Thyroid gland (tissue), 4 donors: ENCODE measurements around the gene TMEM167A. TPM values are rescaled to one million over a fixed set of nuclear protein-coding genes. Genes with fewer than 3 reads are reported as not detected.

ENCODE experiments used
- DNase-seq, 2 donors: peaks; one replicate each; pipeline ENCODE4 v3.0.0-alpha.2; 2019
- H3K27ac ChIP-seq, 3 donors: fragments of 200-600 bp; sonication (generic); 1 replicate in 2 of 3; 2 replicates in 1 of 3; pipeline ENCODE4 v1.5.1; 2016 to 2019; ENCODE audit warnings: mild to moderate bottlenecking in 1 of 3, moderate library complexity in 1 of 3
- H3K27me3 ChIP-seq: fragments of 200-600 bp; sonication (generic); one replicate; pipeline ENCODE4 v1.5.1; 2019
- H3K36me3 ChIP-seq, 2 donors: fragments of 200-600 bp; sonication (generic); one replicate each; pipeline ENCODE4 v1.5.1; 2016 to 2019
- H3K4me1 ChIP-seq, 2 donors: fragments of 200-600 bp; sonication (generic); one replicate each; pipeline ENCODE4 v1.5.1; 2017 to 2019
- H3K4me3 ChIP-seq, 3 donors: fragments of 200-600 bp; sonication (generic); replicated peaks in 1 of 3; 1 replicate in 2 of 3; 2 replicates in 1 of 3; pipeline ENCODE4 v1.5.1; 2016; ENCODE audit warnings: mild to moderate bottlenecking in 1 of 3
- H3K9me3 ChIP-seq: fragments of 200-600 bp; sonication (generic); one replicate; pipeline ENCODE4 v1.5.1; 2017
- CTCF ChIP-seq, 6 experiments: fragments of 200-600 bp in 3 of 6; fragments of 450-650 bp in 3 of 6; sonication (generic) in 3 of 6; IDR thresholded peaks; one replicate each; pipeline ENCODE4 v1.5.1; 2016 to 2019; ENCODE audit warnings: antibody characterized with exemption in 6 of 6, mild to moderate bottlenecking in 2 of 6, inconsistent platforms in 1 of 6, moderate library complexity in 1 of 6
- POLR2A ChIP-seq, 2 donors: fragments of 450-650 bp; IDR thresholded peaks; one replicate each; pipeline ENCODE4 v1.6.1; 2017; ENCODE audit warnings: antibody characterized with exemption in 2 of 2, mild to moderate bottlenecking in 2 of 2, moderate library complexity in 1 of 2
- WGBS, 2 donors: methylation state at CpG; one replicate each; pipeline ENCODE4 v1.1.5; 2017; 5-methylcytosine and 5-hydroxymethylcytosine counted together
- intact Hi-C: fragments of 100-400 bp; cut with DNase I; formaldehyde crosslinking; loops from one replicate; pipeline ENCODE4 v1.15.1; 2023
- total RNA-seq, 4 donors: library from RNA; depleted of rRNA; stranded (reverse); fragments of >200 nt; gene quantifications; one replicate each; pipeline ENCODE4 v1.2.3, GENCODE V29; 2016

Gene TMEM167A
- total RNA-seq, 4 donors from 2014 or later = 38.2 to 51.1 (median 49.2) TPM

DNA sequence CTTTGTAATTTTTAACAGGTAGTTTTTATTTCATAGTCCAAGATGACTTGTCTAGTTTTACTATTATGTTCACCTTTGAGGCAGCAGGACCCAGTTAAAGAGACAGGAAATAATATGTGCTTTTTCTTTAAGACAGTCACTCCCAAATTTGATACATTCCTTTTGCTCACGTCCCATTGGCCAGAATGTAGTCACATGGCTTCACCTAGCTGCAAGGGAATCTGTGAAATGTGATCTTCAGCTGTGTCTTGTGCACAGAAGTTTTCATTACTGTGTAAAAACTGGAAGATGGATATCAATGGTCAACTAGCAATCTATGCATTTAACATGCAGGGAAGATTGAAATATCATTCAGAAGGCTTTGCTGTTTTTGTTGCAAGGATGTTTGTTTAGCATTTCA lies 41.3 kb upstream of the TMEM167A start:
- intact Hi-C loops = no loop called here
- H3K9me3 ChIP-seq = no peaks in the 10 kb centered on the region
- no peak overlapping the region for H3K4me3 ChIP-seq
- no peaks in the 10 kb centered on the region for H3K27me3 ChIP-seq
- H3K4me1 ChIP-seq = no peaks in the 10 kb centered on the region
- no peak for TF ChIP-seq CTCF (IDR thresholded peaks at IDR 0.05)
- no peak for TF ChIP-seq POLR2A (IDR thresholded peaks at IDR 0.05)
- no peaks in the 10 kb centered on the region for H3K36me3 ChIP-seq
- H3K27ac ChIP-seq = no peak overlapping the region
- DNase-seq = no peak
- WGBS, 2 donors = 93 to 100% methylated on average over 1 of the region's 1 CpG

DNA sequence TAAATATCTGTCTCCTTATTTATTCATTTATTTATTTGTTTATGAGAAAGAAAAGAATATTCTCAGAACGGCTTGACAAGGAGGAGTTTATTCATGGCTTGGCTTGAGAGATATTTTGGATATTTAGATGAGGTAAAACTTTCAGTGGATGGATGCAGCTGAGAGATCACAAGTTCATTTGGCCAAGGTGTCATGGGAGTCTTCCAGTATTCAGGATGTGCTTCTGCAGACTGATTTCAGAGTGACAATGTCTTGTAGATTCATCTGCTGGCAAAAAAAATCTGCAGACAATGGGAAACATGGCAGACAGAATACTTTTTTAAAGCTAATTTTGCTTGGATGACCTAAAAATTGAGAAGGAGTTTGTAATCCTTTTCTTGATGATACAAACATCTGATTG lies 38.6 kb upstream of the TMEM167A start:
- H3K27me3 ChIP-seq = no peaks in the 10 kb centered on the region
- intact Hi-C loops = no loop called here
- H3K9me3 ChIP-seq = no peaks in the 10 kb centered on the region
- H3K27ac ChIP-seq = no peak overlapping the region
- no peaks in the 10 kb centered on the region for H3K4me1 ChIP-seq
- H3K4me3 ChIP-seq = no peak overlapping the region
- WGBS, 2 donors = 76 to 96% methylated on average over 1 of the region's 1 CpG
- no peak for DNase-seq
- no peaks in the 10 kb centered on the region for H3K36me3 ChIP-seq
- no peak for TF ChIP-seq CTCF (IDR thresholded peaks at IDR 0.05)
- TF ChIP-seq POLR2A (IDR thresholded peaks at IDR 0.05) = no peak

DNA sequence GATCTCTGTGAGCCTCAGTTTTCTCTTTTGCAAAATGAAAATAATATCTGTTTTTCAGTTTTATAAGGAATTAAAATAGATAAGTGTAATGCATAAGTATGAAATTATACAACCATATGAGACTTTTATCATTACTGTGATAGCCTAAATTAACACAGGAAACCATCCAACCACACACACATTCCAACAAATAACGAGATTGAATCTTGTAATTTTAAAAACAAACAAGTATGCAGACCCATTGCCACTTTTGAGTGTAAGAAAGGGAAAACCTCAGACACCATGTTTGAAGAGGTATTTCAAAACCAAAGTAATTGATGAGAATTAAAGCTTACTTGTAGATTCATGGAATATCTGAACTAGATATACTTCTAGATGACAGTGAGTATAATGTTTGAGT lies 32.2 kb upstream of the TMEM167A start:
- H3K4me3 ChIP-seq = no peak overlapping the region
- no peak for TF ChIP-seq POLR2A (IDR thresholded peaks at IDR 0.05)
- TF ChIP-seq CTCF (IDR thresholded peaks at IDR 0.05) = no peak

DNA sequence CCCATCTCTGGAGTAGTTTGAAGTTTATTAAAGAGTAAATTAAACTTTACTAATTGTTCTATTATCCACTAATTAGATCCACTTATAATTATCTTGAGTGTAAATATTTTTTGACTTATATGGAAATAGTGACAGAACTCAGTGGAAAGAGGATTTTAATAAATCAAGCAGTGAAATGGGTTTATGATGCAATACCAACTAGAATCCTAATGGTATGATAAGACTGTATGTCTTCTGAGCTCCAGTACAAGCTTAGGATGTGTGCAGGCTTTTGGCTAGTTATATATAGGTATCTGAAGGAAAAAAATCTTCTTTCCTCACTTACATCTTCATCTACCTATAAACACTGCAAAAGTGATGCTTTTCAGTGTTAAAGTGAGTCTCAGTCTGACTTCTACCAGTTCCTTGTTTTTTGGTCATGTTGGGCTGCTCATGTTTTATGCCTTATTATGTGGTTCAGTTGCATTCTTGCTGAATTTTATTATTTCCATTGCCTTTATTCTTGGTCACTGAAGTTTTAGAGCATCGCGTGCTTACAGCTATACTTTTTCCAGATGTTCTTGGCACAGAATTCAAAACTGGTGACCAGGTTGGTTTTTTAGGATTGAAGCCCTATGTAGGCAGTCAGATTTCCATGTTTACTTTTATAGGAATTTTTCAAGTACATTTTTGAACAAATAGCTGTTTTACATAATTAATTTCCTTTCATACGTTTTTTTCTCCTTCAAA lies 30.7 kb upstream of the TMEM167A start:
- no peak for TF ChIP-seq CTCF (IDR thresholded peaks at IDR 0.05)
- no peak for TF ChIP-seq POLR2A (IDR thresholded peaks at IDR 0.05)
- no peaks in the 10 kb centered on the region for H3K36me3 ChIP-seq
- H3K4me1 ChIP-seq = no peaks in the 10 kb centered on the region
- DNase-seq = no peak
- intact Hi-C loops = no loop called here
- no peaks in the 10 kb centered on the region for H3K27me3 ChIP-seq
- WGBS, 2 donors = 92 to 96% methylated on average over 3 of the region's 3 CpGs
- H3K27ac ChIP-seq = no peak overlapping the region
- H3K9me3 ChIP-seq = no peaks in the 10 kb centered on the region
- H3K4me3 ChIP-seq = no peak overlapping the region

More for the DNA sequence above, 32.2 kb upstream of the TMEM167A start:
- Histone ChIP-seq H3K36me3 (no peaks in the 10 kb centered on the region), H3K27me3 (no peaks in the 10 kb centered on the region), H3K9me3 (no peaks in the 10 kb centered on the region), H3K4me1 (no peaks in the 10 kb centered on the region), H3K27ac (no peak overlapping the region)
- 84 to 86% methylated on average over 1 of the region's 1 CpG for WGBS, 2 donors
- intact Hi-C loops = no loop called here
- no peak for DNase-seq

- no peak for DNase-seq
- intact Hi-C loops = no loop called here
- no peaks in the 10 kb centered on the region for H3K9me3 ChIP-seq
- no peak overlapping the region for H3K27ac ChIP-seq
- H3K36me3 ChIP-seq = no peaks in the 10 kb centered on the region
- H3K4me3 ChIP-seq = no peak overlapping the region
- H3K4me1 ChIP-seq = no peaks in the 10 kb centered on the region
- TF ChIP-seq CTCF (IDR thresholded peaks at IDR 0.05) = no peak
- no peaks in the 10 kb centered on the region for H3K27me3 ChIP-seq
These were observed 26.8 kb upstream of the TMEM167A start for GRCh38 chr5:83104021-83104420.
